Prostate gland (tissue), 2 donors: ENCODE data around the gene TBCK.

ENCODE experiments used
- POLR2AphosphoS5 ChIP-seq: sonication (generic); formaldehyde crosslinking; IDR thresholded peaks from one replicate; pipeline ENCODE4 v1.6.1; 2017; ENCODE audit warnings: antibody characterized with exemption
- TF ChIP-seq, protein P1 (sequence below), 4 experiments: fragments of 200-600 bp in 2 of 4; fragments of 450-650 bp in 2 of 4; sonication (generic) in 2 of 4; IDR thresholded peaks; 1 replicate in 3 of 4; 2 replicates in 1 of 4; pipeline ENCODE4 v1.5.1; 2016 to 2019; ENCODE audit warnings: antibody characterized with exemption in 4 of 4, mild to moderate bottlenecking in 2 of 4, moderate library complexity in 2 of 4

- TF ChIP-seq, protein P1, sequence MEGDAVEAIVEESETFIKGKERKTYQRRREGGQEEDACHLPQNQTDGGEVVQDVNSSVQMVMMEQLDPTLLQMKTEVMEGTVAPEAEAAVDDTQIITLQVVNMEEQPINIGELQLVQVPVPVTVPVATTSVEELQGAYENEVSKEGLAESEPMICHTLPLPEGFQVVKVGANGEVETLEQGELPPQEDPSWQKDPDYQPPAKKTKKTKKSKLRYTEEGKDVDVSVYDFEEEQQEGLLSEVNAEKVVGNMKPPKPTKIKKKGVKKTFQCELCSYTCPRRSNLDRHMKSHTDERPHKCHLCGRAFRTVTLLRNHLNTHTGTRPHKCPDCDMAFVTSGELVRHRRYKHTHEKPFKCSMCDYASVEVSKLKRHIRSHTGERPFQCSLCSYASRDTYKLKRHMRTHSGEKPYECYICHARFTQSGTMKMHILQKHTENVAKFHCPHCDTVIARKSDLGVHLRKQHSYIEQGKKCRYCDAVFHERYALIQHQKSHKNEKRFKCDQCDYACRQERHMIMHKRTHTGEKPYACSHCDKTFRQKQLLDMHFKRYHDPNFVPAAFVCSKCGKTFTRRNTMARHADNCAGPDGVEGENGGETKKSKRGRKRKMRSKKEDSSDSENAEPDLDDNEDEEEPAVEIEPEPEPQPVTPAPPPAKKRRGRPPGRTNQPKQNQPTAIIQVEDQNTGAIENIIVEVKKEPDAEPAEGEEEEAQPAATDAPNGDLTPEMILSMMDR (IDR thresholded peaks at IDR 0.05) = no peak
- no peak for TF ChIP-seq POLR2AphosphoS5
Observed at GRCh38 chr4:106063009-106063408, 253.0 kb downstream of the TBCK start.
